Natural killer cell (primary cell): ENCODE results near the gene ZNF480. TPM values are rescaled to one million over a fixed set of nuclear protein-coding genes. Genes with fewer than 3 reads are reported as not detected.

Source experiments
- ATAC-seq, 3 donors: fragments of 150-1000 bp in 2 of 3; fragments of 200-7000 bp in 1 of 3; cut with Tn5 transposase; 1 replicate in 1 of 3; 2 replicates in 2 of 3; pipeline ENCODE4 v1.10.0; 2021; ENCODE audit warnings: mild to moderate bottlenecking in 2 of 3, moderate library complexity in 2 of 3
- DNase-seq, 2 donors: peaks; one replicate each; pipeline versions ENCODE4 v3.0.0 to v3.0.0-alpha.2; 2013 to 2021; ENCODE audit warnings: mixed read lengths in 1 of 2
- H3K27ac ChIP-seq: one replicate; pipeline ENCODE4 v1.5.1; 2013; ENCODE audit warnings: mild to moderate bottlenecking, low read length
- H3K27me3 ChIP-seq: one replicate; pipeline ENCODE4 v1.6.1; 2013; ENCODE audit warnings: low read length; ENCODE audit not compliant: control insufficient read depth, insufficient read depth
- H3K36me3 ChIP-seq: one replicate; pipeline ENCODE4 v1.6.1; 2013; ENCODE audit warnings: low read length; ENCODE audit not compliant: control insufficient read depth, insufficient read depth
- H3K4me1 ChIP-seq: one replicate; pipeline ENCODE4 v1.6.1; 2013; ENCODE audit warnings: low read length; ENCODE audit not compliant: control insufficient read depth, insufficient read depth
- H3K4me3 ChIP-seq: one replicate; pipeline ENCODE4 v1.5.1; 2013; ENCODE audit warnings: low read length
- H3K9me3 ChIP-seq: one replicate; pipeline ENCODE4 v1.6.1; 2013; ENCODE audit warnings: low read length; ENCODE audit not compliant: control insufficient read depth, insufficient read depth
- H3K27ac Mint-ChIP-seq, 2 donors: one replicate each; pipeline ENCODE4 v1.8.0; 2022; ENCODE audit warnings: mild to moderate bottlenecking in 2 of 2, mixed read lengths in 2 of 2, moderate library complexity in 1 of 2
- H3K27me3 Mint-ChIP-seq, 2 donors: one replicate each; pipeline ENCODE4 v1.8.0; 2022; ENCODE audit warnings: low read depth in 2 of 2, mixed read lengths in 2 of 2
- H3K36me3 Mint-ChIP-seq: one replicate; pipeline ENCODE4 v1.8.0; 2022; ENCODE audit warnings: mixed read lengths
- H3K4me1 Mint-ChIP-seq, 2 donors: one replicate each; pipeline ENCODE4 v1.8.0; 2022; ENCODE audit warnings: mixed read lengths in 2 of 2
- H3K4me3 Mint-ChIP-seq: one replicate; pipeline ENCODE4 v1.8.0; 2022; ENCODE audit warnings: mild to moderate bottlenecking, moderate library complexity, mixed read lengths
- H3K9me3 Mint-ChIP-seq, 2 donors: one replicate each; pipeline ENCODE4 v1.8.0; 2022; ENCODE audit warnings: mixed read lengths in 2 of 2
- CTCF ChIP-seq: fragments of 200-600 bp; IDR thresholded peaks from one replicate; pipeline ENCODE4 v1.8.0; 2022; ENCODE audit warnings: antibody characterized with exemption
- WGBS: methylation state at CpG from one replicate; pipeline ENCODE4 v1.1.7; 2013; ENCODE audit warnings: missing lambda C conversion rate; ENCODE audit not compliant: insufficient coverage; 5-methylcytosine and 5-hydroxymethylcytosine counted together
- intact Hi-C: fragments of 100-400 bp; cut with micrococcal nuclease; formaldehyde crosslinking; loops from one replicate; pipeline ENCODE4 v1.14.2; 2022
- total RNA-seq, 4 donors: library from RNA; stranded (reverse); fragments of 120-200 nt in 1 of 4; gene quantifications; one replicate each; pipeline versions ENCODE4 v1.2.3 to v1.2.4, GENCODE V29; 2013 to 2022

ZNF480 gene
- total RNA-seq, 3 donors from 2014 or later (not counting 1 experiment from before 2014, with no cell fraction given), result 6.4 to 9.4 (median 7.6) TPM

- Mint-ChIP-seq H3K27ac (no peak overlapping the region), H3K36me3 (peaks cover 24% of the 10 kb centered on the region), H3K4me1 (no peaks in the 10 kb centered on the region), H3K9me3 (peaks cover 0 to 4% of the 10 kb centered on the region in 2 donors), H3K27me3 (no peaks in the 10 kb centered on the region), H3K4me3 (no peak overlapping the region)
- Histone ChIP-seq H3K4me3 (no peak overlapping the region), H3K4me1 (no peaks in the 10 kb centered on the region), H3K27me3 (no peaks in the 10 kb centered on the region), H3K9me3 (peaks cover 15% of the 10 kb centered on the region), H3K36me3 (peaks cover 6% of the 10 kb centered on the region), H3K27ac (no peak overlapping the region)
- DNase-seq (peak in 1 of 2 donors; percentile 10), ATAC-seq (no peak)
- intact Hi-C loops, result no loop called here
- 82% methylated on average over 9 of the region's 9 CpGs for WGBS
- TF ChIP-seq CTCF, result no peak
Measured at GRCh38 chr19:52351512-52351911, 54.5 kb downstream of the ZNF480 start.

- H3K4me1 Mint-ChIP-seq, result peaks cover 12 to 14% of the 10 kb centered on the region in 2 donors
- no peaks in the 10 kb centered on the region for H3K27me3 Mint-ChIP-seq
- peaks cover 55% of the 10 kb centered on the region for H3K9me3 ChIP-seq
- no peaks in the 10 kb centered on the region for H3K36me3 ChIP-seq
- peaks cover 35% of the 10 kb centered on the region for H3K36me3 Mint-ChIP-seq
- no peak overlapping the region for H3K27ac ChIP-seq
- no peak overlapping the region for H3K27ac Mint-ChIP-seq
- intact Hi-C loops, result no loop called here
- ATAC-seq, result no peak
- WGBS, result 95% methylated on average over 6 of the region's 8 CpGs
- H3K27me3 ChIP-seq, result no peaks in the 10 kb centered on the region
- H3K4me1 ChIP-seq, result peaks cover 11% of the 10 kb centered on the region
- no peak for TF ChIP-seq CTCF
- H3K9me3 Mint-ChIP-seq, result peaks cover 13 to 29% of the 10 kb centered on the region in 2 donors
- H3K4me3 ChIP-seq, result no peak overlapping the region
- no peak for DNase-seq
- H3K4me3 Mint-ChIP-seq, result no peak overlapping the region
Measured at GRCh38 chr19:52366414-52366824, 69.5 kb downstream of the ZNF480 start.

GRCh38 chr19:52369559-52370340 lies 72.8 kb downstream of the ZNF480 start, which contains the start of gene ZNF880:
Gene ZNF880 (plus strand): TSS chr19:52369923. CDS start chr19:52369966, 43 bp downstream.
- Histone ChIP-seq H3K9me3 (peaks cover 50% of the 10 kb centered on the region), H3K36me3 (peaks cover 16% of the 10 kb centered on the region), H3K27me3 (no peaks in the 10 kb centered on the region), H3K4me3 (peak within 1 kb of the TSS; percentile 89), H3K4me1 (peaks cover 11% of the 10 kb centered on the region), H3K27ac (peak within 1 kb of the TSS; percentile 99)
- Mint-ChIP-seq H3K27me3 (no peaks in the 10 kb centered on the region), H3K9me3 (peaks cover 8 to 23% of the 10 kb centered on the region in 2 donors), H3K27ac (peak within 1 kb of the TSS; percentile 97 to 99), H3K36me3 (peaks cover 33% of the 10 kb centered on the region), H3K4me1 (peaks cover 12 to 14% of the 10 kb centered on the region in 2 donors), H3K4me3 (peak within 1 kb of the TSS; percentile 96)
- ATAC-seq, result peak; percentile 93 to 96 (median 94)
- intact Hi-C loops, result loop anchor here (1.0 to 2.0 kb wide), 2 partner anchors 27 to 33 kb away; partner anchors contain the start of genes ZNF528 and ZNF610
- TF ChIP-seq CTCF, result no peak
- peak; percentile 93 for DNase-seq
- 4% methylated on average over 52 of the region's 52 CpGs for WGBS
